ENCODE data around the gene SLC27A6.
"Not testable (repeated sequence)": the region's sequence is repeated elsewhere in the genome, so short reads cannot be mapped to it uniquely, and the experiment has no call there.

SLC27A6 gene, protein sequence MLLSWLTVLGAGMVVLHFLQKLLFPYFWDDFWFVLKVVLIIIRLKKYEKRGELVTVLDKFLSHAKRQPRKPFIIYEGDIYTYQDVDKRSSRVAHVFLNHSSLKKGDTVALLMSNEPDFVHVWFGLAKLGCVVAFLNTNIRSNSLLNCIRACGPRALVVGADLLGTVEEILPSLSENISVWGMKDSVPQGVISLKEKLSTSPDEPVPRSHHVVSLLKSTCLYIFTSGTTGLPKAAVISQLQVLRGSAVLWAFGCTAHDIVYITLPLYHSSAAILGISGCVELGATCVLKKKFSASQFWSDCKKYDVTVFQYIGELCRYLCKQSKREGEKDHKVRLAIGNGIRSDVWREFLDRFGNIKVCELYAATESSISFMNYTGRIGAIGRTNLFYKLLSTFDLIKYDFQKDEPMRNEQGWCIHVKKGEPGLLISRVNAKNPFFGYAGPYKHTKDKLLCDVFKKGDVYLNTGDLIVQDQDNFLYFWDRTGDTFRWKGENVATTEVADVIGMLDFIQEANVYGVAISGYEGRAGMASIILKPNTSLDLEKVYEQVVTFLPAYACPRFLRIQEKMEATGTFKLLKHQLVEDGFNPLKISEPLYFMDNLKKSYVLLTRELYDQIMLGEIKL

DNA sequence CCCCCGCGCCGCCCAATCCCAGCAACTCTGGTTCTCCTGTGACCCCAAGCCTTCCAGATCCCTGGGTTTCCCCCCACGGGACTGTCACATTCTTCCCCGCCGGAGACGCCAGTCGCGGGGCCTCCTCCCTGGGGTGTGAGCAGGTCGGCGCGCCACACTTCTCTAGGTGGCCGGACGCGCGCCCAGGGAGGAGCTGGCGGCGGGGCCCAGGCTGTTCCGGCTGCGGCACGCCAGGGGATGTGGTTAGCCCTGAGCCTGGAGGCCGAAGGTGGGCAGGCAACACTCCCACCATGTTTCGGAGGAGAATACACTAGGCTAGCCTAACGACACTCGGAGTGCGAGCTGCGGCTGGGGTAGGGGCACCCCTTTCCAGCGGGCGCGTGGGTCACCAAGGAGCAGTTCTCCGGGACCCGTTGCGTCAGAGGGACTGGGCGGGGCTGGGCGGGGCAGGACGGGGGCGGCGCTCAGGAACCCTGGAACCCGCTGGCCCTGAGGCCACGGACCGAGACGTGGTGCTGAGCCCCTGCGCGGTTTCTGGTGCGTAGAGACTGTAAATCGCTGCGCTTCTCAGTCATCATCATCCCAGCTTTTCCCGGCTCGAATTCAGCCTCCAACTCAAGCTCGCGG, at the start of gene SLC27A6:
TSS of gene SLC27A6 (plus strand) at position 478 of the 627 bp plus-strand sequence. CDS start 650 bp downstream, outside the sequence.
- in situ Hi-C loops (cut with HindIII; ENCODE audit: low pct_ligation_motif_present, low pct_unique_long_range_greater_than_20kb, low sequenced_read_pairs), result no loop called here

DNA sequence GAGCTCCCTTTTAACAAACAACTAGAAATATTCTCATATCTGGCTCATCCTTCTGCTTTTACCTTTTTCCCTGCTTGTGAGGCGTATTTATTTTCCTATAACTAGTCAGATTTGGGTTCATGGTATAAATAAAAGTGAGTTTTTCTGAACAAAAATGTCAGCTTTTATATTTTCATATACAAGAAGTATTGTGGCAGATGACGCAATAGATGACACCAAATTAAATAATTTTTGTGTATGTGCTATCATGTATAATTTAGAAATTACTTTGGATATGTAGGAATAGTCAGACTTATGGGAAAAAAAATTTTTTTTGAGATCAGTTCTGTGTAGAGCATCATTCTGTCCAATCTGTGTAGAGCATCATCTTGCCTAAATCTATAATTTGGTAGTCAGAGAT, 45.7 kb upstream of the SLC27A6 start:
- no peak for DNase-seq
- in situ Hi-C loops (cut with HindIII; ENCODE audit: low pct_ligation_motif_present, low pct_unique_long_range_greater_than_20kb, low sequenced_read_pairs), result no loop called here

More for the DNA sequence above, at the start of gene SLC27A6:
- DNase-seq, result no peak

DNA sequence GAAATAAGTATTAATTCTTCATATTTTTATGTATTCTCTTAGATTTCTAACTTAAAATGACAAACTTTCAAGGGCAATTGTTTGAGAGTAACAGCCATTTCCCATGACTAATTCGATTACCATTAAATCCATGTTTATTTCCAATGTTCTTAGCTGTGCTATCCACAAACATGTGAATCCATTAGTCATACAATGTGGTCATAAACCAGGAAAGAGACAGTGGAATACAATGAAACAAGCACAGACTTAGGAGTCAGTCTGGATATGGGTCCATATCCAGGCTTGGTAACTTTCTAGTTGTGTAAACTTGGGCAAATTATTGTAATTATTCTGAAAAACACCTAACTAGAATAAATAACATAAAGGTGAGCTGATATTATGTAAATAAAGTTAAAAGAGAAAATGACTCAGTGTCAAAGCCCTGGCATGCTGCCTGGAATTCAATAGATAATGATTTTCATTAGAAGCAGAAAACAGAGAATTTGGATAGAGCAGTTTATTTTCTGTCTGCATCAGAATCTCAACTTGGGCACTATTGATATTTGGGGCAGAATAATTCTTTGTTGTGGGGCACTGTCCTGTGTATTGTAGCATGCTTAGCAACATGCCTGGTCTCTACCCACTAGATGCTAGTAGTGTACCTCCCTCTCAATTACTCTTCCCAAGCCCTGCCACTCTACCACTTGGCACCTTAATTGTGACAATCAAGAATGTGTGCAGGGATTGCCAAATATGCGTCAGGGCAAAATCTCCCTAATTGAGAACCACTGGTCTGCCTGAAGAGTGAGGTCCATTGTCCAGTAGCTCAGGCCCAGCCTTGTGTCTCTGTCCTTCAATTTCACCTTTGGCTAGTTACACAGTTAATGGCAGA, 44.7 kb upstream of the SLC27A6 start:
- no peak for DNase-seq
- in situ Hi-C loops (cut with HindIII; ENCODE audit: low pct_ligation_motif_present, low pct_unique_long_range_greater_than_20kb, low sequenced_read_pairs), result no loop called here

DNA sequence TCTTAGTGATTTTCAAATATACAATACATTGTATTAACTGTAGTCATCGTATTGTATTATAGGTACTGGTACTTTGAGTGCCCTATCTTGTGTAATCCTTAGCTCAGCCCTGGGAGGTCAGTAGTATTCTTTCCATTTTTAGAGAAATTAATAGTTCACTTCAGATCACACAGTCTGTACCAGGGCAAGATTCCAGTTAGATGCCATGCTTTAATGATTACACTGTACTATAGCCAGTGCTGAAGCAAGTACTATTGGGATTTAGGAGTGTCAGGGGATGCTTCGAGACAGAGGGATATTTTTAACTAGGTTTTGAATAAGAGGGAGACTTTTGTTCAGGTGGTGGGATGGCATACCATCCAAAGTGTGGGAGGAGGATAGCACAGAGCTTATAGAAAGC, 41.0 kb upstream of the SLC27A6 start:
- DNase-seq, result no peak
- in situ Hi-C loops (cut with HindIII; ENCODE audit: low pct_ligation_motif_present, low pct_unique_long_range_greater_than_20kb, low sequenced_read_pairs), result no loop called here

DNA sequence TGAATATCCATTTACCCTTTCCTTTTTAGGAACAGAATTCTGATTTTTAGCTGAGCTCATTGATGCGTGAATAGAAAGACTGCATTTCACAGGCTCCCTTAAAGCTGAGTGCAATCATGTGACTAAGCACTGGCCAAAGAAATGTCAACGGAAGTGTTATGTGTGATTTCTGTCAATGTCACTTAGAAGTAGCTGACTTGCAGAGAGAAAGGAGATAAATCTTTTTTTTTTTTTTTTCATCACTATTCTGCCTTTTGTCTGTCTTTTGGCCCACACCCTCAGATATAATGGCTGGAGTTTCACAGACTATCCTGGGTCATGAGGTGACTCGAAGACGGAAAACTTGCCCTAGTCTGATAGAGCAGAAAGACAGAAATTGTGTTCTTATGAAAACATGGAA, 39.3 kb upstream of the SLC27A6 start:
- in situ Hi-C loops (cut with HindIII; ENCODE audit: low pct_ligation_motif_present, low pct_unique_long_range_greater_than_20kb, low sequenced_read_pairs), result no loop called here
- no peak for DNase-seq

DNA sequence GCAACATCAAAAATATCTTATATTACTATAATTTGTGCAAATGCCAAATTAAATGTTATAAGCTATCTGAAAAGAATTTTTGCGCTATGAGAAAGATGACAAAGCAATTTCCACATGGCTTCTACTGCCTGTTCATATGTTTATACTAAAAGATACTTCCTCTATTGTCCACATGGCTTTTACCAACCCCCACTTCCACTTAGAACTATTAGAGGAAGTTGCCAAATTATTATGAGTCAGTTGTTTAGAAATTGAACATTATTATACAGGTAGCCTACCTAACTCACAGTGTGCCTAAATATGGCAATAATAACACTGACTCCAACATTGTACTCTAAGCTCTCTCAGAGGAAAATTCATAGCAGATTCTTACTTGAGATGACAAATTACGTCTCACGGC, 37.6 kb upstream of the SLC27A6 start:
- in situ Hi-C loops (cut with HindIII; ENCODE audit: low pct_ligation_motif_present, low pct_unique_long_range_greater_than_20kb, low sequenced_read_pairs), result no loop called here
- no peak for DNase-seq

DNA sequence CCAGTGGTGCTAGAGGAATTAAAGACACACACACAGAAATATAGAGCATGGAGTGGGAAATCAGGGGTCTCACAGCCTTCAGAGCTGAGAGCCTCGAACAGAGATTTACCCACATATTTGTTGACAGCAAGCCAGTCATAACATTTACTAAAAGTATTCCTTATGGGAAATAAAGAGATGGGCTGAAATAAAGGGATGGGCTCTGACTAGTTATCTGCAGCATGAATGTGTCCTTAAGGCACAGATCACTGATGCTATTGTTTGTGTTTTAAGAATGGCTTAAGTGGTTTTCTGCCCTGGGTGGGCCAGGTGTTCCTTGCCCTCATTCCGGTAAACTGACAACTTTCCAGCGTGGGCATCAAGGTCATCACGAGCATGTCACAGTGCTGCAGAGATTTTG, 33.1 kb upstream of the SLC27A6 start:
- DNase-seq; in situ Hi-C loops (cut with HindIII; ENCODE audit: low pct_ligation_motif_present, low pct_unique_long_range_greater_than_20kb, low sequenced_read_pairs): not testable (repeated sequence)

DNA sequence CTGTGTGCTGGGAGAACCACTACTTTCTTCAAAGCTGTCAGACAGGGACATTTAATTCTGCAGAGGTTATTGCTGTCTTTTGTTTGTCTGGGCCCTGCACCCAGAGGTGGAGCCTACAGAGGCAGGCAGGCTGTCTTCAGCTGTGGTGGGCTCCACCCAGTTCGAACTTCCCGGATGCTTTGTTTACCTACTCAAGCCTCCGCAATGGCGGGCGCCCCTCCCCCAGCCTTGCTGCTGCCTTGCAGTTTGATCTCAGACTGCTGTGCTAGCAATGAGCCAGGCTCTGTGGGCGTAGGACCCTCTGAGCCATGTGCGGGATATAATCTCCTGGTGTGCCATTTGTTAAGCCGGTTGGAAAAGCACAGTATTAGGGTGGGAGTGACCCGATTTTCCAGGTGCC, 22.2 kb upstream of the SLC27A6 start:
- DNase-seq; in situ Hi-C loops (cut with HindIII; ENCODE audit: low pct_ligation_motif_present, low pct_unique_long_range_greater_than_20kb, low sequenced_read_pairs): not testable (repeated sequence)

DNA sequence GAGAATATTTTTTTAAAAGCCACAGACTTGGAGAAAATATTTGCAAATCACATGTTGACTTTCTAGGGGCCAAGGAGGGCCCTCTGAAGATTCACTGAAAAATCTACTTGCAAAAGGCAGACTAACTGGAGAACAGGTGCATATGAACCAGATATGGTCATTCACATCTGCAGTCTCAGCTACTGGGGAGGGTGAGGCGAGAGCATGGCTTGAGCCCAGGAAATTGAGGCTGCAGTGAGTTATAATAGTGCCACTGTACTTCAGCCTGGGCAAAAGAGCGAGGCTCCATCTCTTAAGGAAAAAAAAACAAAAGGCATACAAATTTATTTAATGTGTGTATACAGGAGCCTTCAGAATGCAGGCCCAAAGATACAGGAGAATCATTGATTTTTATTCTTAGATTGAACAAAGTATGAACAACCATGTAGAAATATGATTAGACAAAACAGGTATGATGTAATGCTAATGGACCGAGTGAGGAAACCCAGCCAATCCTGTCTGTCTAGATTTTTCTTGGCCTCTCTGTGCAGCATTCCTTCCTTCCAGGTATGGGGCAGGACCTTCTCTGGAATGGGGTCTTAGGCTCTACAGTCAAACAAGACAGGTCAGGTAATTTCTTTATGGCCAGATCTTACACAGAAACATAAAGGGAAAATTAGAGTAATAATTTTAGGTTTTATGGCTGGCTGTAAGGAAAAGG, 15.3 kb upstream of the SLC27A6 start:
- in situ Hi-C loops (cut with HindIII; ENCODE audit: low pct_ligation_motif_present, low pct_unique_long_range_greater_than_20kb, low sequenced_read_pairs), result no loop called here
- no peak for DNase-seq

DNA sequence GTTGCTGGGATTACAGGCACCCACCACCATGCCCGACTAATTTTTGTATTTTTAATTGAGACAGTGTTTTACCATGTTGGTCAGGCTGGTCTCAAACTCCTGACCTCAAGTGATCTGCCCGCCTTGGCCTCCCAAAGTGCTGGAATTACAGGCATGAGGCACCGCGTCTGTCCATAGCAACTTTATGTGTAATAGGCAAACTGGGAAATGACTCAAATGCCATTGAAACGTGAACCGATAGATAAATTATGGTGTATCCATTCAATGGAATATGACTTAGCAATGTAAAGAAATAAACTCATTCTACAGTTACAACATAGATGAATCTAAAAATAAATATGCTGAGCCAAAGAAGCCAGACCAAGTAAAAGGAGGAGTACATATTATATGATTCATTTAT, 14.0 kb upstream of the SLC27A6 start:
- DNase-seq; in situ Hi-C loops (cut with HindIII; ENCODE audit: low pct_ligation_motif_present, low pct_unique_long_range_greater_than_20kb, low sequenced_read_pairs): not testable (repeated sequence)

DNA sequence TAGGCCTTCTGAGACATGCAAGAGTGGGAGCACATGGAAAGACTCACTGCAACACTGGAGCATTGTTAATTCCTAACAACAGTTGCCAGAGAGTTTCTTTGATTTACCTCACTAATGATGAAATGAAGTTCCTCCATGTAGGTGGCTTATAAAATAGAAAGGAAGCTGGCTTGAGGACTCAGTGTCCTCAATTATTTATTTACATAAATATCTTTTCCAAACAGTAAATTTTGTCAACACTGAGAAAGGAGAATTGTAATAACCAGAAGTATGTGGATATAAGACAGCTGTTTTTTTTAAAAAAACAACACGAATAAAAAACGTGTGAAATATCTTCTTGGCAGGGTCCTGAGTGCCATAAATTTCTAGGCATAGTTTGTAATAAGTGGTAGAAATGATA, 9.1 kb upstream of the SLC27A6 start:
- in situ Hi-C loops (cut with HindIII; ENCODE audit: low pct_ligation_motif_present, low pct_unique_long_range_greater_than_20kb, low sequenced_read_pairs), result no loop called here

DNA sequence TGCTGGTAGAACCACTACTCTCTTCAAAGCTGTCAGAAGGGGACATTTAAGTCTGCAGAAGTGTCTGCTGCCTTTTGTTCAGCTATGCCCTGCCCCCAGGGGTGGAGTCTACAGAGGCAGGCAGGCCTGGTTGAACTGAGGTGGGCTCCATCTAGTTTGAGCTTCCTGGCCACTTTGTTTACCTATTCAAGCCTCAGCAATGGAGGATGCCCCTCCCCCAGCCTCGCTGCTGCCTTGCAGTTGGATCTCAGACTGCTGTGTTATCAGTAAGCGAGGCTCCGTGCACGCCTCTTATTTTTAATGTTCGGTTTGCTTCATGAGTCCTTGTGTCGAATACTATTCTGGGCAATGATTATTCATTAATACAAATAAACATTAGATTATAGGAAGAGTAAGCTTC, 3.1 kb upstream of the SLC27A6 start:
- DNase-seq, result no peak
- in situ Hi-C loops (cut with HindIII; ENCODE audit: low pct_ligation_motif_present, low pct_unique_long_range_greater_than_20kb, low sequenced_read_pairs), result no loop called here

More for the DNA sequence above, 9.1 kb upstream of the SLC27A6 start:
- DNase-seq, result no peak

DNA sequence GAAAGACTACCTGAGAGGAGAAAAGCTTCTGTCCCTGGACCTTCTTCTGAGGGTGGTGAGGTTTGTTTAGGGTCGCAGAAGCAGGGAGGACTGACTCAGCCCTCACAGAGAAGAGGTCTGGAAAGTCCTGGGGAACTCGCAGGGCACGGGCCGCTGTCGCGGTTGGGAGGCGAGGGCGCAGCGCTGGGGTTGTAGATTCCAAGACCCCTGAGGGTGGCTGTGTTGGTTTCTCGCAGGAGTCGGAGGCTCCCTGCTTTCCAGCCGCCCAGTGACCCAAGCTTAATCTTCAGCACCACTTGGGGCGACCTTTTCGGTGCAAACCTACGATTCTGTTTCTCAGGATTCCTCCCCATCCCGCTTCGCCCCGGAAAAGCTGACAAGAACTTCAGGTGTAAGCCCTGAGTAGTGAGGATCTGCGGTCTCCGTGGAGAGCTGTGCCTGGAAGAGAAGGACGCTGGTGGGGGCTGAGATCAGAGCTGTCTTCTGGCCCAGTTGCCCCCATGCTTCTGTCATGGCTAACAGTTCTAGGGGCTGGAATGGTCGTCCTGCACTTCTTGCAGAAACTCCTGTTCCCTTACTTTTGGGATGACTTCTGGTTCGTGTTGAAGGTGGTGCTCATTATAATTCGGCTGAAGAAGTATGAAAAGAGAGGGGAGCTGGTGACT, 482 bp downstream of the SLC27A6 start:
- in situ Hi-C loops (cut with HindIII; ENCODE audit: low pct_ligation_motif_present, low pct_unique_long_range_greater_than_20kb, low sequenced_read_pairs), result no loop called here

DNA sequence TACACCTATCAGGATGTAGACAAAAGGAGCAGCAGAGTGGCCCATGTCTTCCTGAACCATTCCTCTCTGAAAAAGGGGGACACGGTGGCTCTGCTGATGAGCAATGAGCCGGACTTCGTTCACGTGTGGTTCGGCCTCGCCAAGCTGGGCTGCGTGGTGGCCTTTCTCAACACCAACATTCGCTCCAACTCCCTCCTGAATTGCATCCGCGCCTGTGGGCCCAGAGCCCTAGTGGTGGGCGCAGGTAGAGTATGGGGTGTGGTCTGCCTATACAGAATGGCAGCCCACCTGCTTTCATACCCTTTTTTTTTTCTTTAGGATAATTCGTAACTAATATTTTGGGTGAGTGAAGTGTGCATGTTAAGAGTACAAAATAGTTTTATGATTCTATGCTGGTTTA, 1.1 kb downstream of the SLC27A6 start:
- no peak for DNase-seq
- in situ Hi-C loops (cut with HindIII; ENCODE audit: low pct_ligation_motif_present, low pct_unique_long_range_greater_than_20kb, low sequenced_read_pairs), result no loop called here

More for the DNA sequence above, 482 bp downstream of the SLC27A6 start:
- no peak for DNase-seq

DNA sequence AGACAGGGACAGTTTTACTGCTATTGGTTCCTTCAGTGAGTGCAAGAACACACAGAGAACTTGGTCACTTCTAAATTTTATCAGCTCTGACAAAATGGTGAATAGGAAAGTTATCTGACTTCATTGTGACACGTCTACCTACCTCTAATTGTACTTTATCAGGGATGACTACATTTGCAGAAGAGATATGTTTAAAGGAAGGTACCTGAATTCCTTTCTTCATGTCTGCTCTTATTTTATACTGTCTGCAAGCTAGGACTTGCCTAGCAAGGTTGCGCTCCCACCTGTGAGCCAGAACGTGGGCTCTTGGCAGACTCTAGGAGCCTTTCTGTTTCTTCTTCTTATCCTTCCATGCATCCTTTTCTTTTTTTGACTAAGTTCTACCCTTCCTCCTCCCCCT, 1.6 kb downstream of the SLC27A6 start:
- in situ Hi-C loops (cut with HindIII; ENCODE audit: low pct_ligation_motif_present, low pct_unique_long_range_greater_than_20kb, low sequenced_read_pairs), result no loop called here
- DNase-seq, result no peak

DNA sequence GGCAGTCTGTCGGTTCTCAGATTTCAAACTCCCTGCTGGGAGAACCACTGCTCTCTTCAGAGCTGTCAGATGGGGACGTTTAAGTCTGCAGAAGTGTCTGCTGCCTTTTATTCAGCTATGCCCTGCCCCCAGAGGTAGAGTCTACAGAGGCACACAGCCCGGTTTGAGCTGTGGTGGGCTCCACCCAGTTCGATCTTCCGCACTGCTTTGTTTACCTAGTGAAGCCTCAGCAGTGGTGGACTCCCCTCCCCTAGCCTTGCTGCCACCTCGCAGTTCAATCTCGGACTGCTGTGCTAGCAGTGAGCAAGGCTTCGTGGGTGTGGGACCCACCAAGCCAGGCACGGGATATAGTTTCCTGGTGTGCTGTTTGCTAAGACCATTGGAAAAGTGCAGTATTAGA, 8.0 kb downstream of the SLC27A6 start:
- in situ Hi-C loops (cut with HindIII; ENCODE audit: low pct_ligation_motif_present, low pct_unique_long_range_greater_than_20kb, low sequenced_read_pairs), result no loop called here
- no peak for DNase-seq

DNA sequence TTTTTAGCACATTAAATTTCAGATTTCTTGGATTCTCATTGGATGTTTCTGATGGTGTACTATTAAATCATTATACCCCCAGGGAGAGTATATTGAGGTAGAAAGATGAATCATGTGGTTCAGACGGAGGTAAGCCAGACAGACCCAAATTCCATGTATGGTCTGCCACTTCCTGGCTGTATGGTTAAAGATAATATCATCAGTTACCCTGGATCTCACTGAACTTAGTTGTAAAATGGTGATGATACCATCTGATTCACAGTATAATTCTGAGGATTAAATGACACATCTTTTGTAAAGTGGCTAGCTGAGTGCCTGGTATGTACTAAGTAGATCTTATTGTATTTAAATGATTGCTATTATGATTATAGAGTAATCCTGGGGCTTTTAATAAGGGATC, 9.3 kb downstream of the SLC27A6 start:
- in situ Hi-C loops (cut with HindIII; ENCODE audit: low pct_ligation_motif_present, low pct_unique_long_range_greater_than_20kb, low sequenced_read_pairs), result no loop called here
- DNase-seq, result no peak

DNA sequence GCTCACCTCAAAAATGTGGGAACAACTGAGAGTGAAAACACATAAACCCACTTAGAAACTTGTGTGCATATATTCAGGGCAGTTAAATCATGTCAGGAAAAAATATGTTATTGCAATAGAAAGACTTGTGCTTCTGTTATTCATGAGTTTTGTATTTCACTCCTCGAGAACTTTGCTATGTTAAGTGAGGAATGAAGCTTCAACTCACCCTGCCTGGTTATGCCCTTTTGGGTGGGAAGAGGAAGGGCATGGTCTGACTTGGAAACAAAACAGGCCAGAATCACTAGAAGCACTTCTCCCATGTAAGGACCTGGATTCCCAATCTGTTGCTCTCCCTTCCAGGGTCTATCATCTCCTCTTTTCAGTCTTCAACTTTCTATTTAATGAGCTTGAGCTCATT, 14.5 kb downstream of the SLC27A6 start:
- in situ Hi-C loops (cut with HindIII; ENCODE audit: low pct_ligation_motif_present, low pct_unique_long_range_greater_than_20kb, low sequenced_read_pairs), result no loop called here
- DNase-seq, result no peak

All from ACHN (cell line).